ENCODE data around the gene MRTFA. TPM values are rescaled to one million over a fixed set of nuclear protein-coding genes. Genes with fewer than 3 reads are reported as not detected.

The MRTFA gene
- total RNA-seq, 4 donors from 2014 or later = 59.7 to 163 (median 111) TPM

GRCh38 chr22:40479887-40480538 is 156.5 kb downstream of the MRTFA start:
- H3K4me3 ChIP-seq (ENCODE audit: low read depth, poor library complexity, severe bottlenecking) = no peak overlapping the region
- TF ChIP-seq POLR2A (IDR thresholded peaks at IDR 0.05) (no peak), CTCF (IDR thresholded peaks at IDR 0.05) (no peak)
- intact Hi-C loops (cut with DNase I; ENCODE audit: low total_unique reads) = no loop called here
- DNase-seq (ENCODE audit: low spot score in 2 of 2) = no peak
- WGBS, 2 donors = 66 to 73% methylated on average over 2 of the region's 2 CpGs

GRCh38 chr22:40479126-40479800 is 157.3 kb downstream of the MRTFA start:
- DNase-seq (ENCODE audit: low spot score in 2 of 2) = no peak
- intact Hi-C loops (cut with DNase I; ENCODE audit: low total_unique reads) = no loop called here
- WGBS, 2 donors = 60 to 78% methylated on average over 6 of the region's 6 CpGs
- no peak overlapping the region for H3K4me3 ChIP-seq (ENCODE audit: low read depth, poor library complexity, severe bottlenecking)
- TF ChIP-seq CTCF (IDR thresholded peaks at IDR 0.05) (no peak), POLR2A (IDR thresholded peaks at IDR 0.05) (no peak)

- TF ChIP-seq POLR2A (IDR thresholded peaks at IDR 0.05) (no peak), CTCF (IDR thresholded peaks at IDR 0.05) (no peak)
- intact Hi-C loops (cut with DNase I; ENCODE audit: low total_unique reads) = no loop called here
- 87 to 89% methylated on average over 11 of the region's 11 CpGs for WGBS, 2 donors
- H3K4me3 ChIP-seq (ENCODE audit: low read depth, poor library complexity, severe bottlenecking) = no peak overlapping the region
- no peak for DNase-seq (ENCODE audit: low spot score in 2 of 2)
Measured at GRCh38 chr22:40478338-40479125, 158.0 kb downstream of the MRTFA start.

GRCh38 chr22:40477683-40478337 is 158.7 kb downstream of the MRTFA start:
- H3K4me3 ChIP-seq (ENCODE audit: low read depth, poor library complexity, severe bottlenecking) = no peak overlapping the region
- WGBS, 2 donors = 43 to 44% methylated on average over 5 of the region's 5 CpGs
- no peak for TF ChIP-seq POLR2A (IDR thresholded peaks at IDR 0.05)
- no peak for TF ChIP-seq CTCF (IDR thresholded peaks at IDR 0.05)
- DNase-seq (ENCODE audit: low spot score in 2 of 2) = no peak
- intact Hi-C loops (cut with DNase I; ENCODE audit: low total_unique reads) = no loop called here

- no peak for DNase-seq (ENCODE audit: low spot score in 2 of 2)
- intact Hi-C loops (cut with DNase I; ENCODE audit: low total_unique reads) = no loop called here
- TF ChIP-seq POLR2A (IDR thresholded peaks at IDR 0.05) = no peak
- no peak for TF ChIP-seq CTCF (IDR thresholded peaks at IDR 0.05)
- H3K4me3 ChIP-seq (ENCODE audit: low read depth, poor library complexity, severe bottlenecking) = no peak overlapping the region
- 76 to 96% methylated on average over 4 of the region's 4 CpGs for WGBS, 2 donors
Measured at GRCh38 chr22:40476341-40476740, 160.2 kb downstream of the MRTFA start.

All from lower leg skin (tissue), 4 donors.